SK-N-SH (cell line): ENCODE measurements around the gene STARD10. TPM values are rescaled to one million over a fixed set of nuclear protein-coding genes. Genes with fewer than 3 reads are reported as not detected.

Experiments used
- CTCF ChIA-PET: fragments of 300-600, 350-600 bp; formaldehyde crosslinking; extraction: SDS; loops from one replicate; lab custom pipeline; 2021; lab: Yijun Ruan, JAX
- POLR2A ChIA-PET: fragments of 350-600 bp; sonication (Branson Sonifier 250); formaldehyde crosslinking; extraction: SDS; loops from one replicate; lab custom pipeline; 2020; ENCODE audit warnings: antibody characterized with exemption, inconsistent platforms; lab: Yijun Ruan, JAX
- DNase-seq: peaks from one replicate; pipeline ENCODE4 v3.0.0; 2012
- H2AFZ ChIP-seq: fragments of 200-600 bp; sonication (generic); 2 replicates; pipeline ENCODE4 v1.8.1; 2016; ENCODE audit warnings: antibody characterized with exemption, mild to moderate bottlenecking, low read depth
- H3F3A ChIP-seq: fragments of 200-600 bp; sonication (generic); replicated peaks from 2 replicates; pipeline ENCODE3; 2016; ENCODE audit warnings: antibody characterized with exemption, mild to moderate bottlenecking; ENCODE audit not compliant: insufficient read depth
- H3K27ac ChIP-seq, 2 experiments: fragments of 200-500 bp in 1 of 2; fragments of 200-600 bp in 1 of 2; sonication (Bioruptor generic) in 1 of 2; sonication (generic), shearing (Covaris generic) in 1 of 2; 2 replicates each; pipeline versions ENCODE4 v1.5.1 to v1.6.1; 2014 to 2016; ENCODE audit warnings: low read depth in 2 of 2, inconsistent platforms in 1 of 2, low read length in 1 of 2, mild to moderate bottlenecking in 1 of 2, mixed read lengths in 1 of 2
- H3K27me3 ChIP-seq: fragments of 200-600 bp; sonication (generic), shearing (Covaris generic); 2 replicates; pipeline ENCODE4 v1.6.1; 2016; ENCODE audit warnings: mixed run types; ENCODE audit not compliant: insufficient read depth
- H3K36me3 ChIP-seq, 2 experiments: fragments of 200-500 bp in 1 of 2; fragments of 200-600 bp in 1 of 2; sonication (Bioruptor generic) in 1 of 2; sonication (generic) in 1 of 2; replicated peaks in 1 of 2; 2 replicates each; pipeline versions ENCODE3 to v1.5.1; 2014 to 2016; ENCODE audit warnings: low read length in 1 of 2, mild to moderate bottlenecking in 1 of 2; ENCODE audit not compliant: insufficient read depth in 2 of 2, control insufficient read depth in 1 of 2
- H3K4me1 ChIP-seq, 2 experiments: fragments of 200-500 bp in 1 of 2; fragments of 200-600 bp in 1 of 2; sonication (Bioruptor generic) in 1 of 2; sonication (generic), shearing (Covaris generic) in 1 of 2; 2 replicates each; pipeline versions ENCODE4 v1.5.1 to v1.6.1; 2014 to 2016; ENCODE audit warnings: low read depth in 1 of 2, low read length in 1 of 2, mixed run types in 1 of 2; ENCODE audit not compliant: insufficient read depth in 2 of 2, control insufficient read depth in 1 of 2
- H3K4me2 ChIP-seq: fragments of 200-600 bp; sonication (generic), shearing (Covaris generic); 2 replicates; pipeline ENCODE4 v1.6.1; 2017; ENCODE audit warnings: mixed run types
- H3K4me3 ChIP-seq, 2 experiments: fragments of 200-500 bp in 1 of 2; fragments of 200-600 bp in 1 of 2; sonication (Bioruptor generic) in 1 of 2; sonication (generic), shearing (Covaris generic) in 1 of 2; 2 replicates each; pipeline versions ENCODE4 v1.5.1 to v1.8.1; 2014 to 2016; ENCODE audit warnings: low read depth in 2 of 2, inconsistent platforms in 1 of 2, low read length in 1 of 2, mild to moderate bottlenecking in 1 of 2, mixed read lengths in 1 of 2, moderate library complexity in 1 of 2
- H3K79me2 ChIP-seq: fragments of 200-600 bp; sonication (generic); 2 replicates; pipeline ENCODE4 v1.8.1; 2017; ENCODE audit warnings: mild to moderate bottlenecking; ENCODE audit not compliant: insufficient read depth
- H3K9ac ChIP-seq: fragments of 200-600 bp; sonication (generic); 2 replicates; pipeline ENCODE4 v1.6.1; 2017; ENCODE audit warnings: mixed run types
- H3K9me2 ChIP-seq: fragments of 200-600 bp; sonication (generic); 2 replicates; pipeline ENCODE4 v1.6.1; 2017; ENCODE audit warnings: mixed run types
- H3K9me3 ChIP-seq: fragments of 200-600 bp; sonication (generic); 2 replicates; pipeline ENCODE4 v1.6.1; 2017; ENCODE audit warnings: mixed run types, mild to moderate bottlenecking, moderate library complexity
- H4K20me1 ChIP-seq: fragments of 200-600 bp; sonication (generic); 2 replicates; pipeline ENCODE4 v1.6.1; 2017; ENCODE audit warnings: mild to moderate bottlenecking, mixed run types; ENCODE audit not compliant: insufficient read depth
- CHD2 ChIP-seq: fragments of 150-350 bp; IDR thresholded peaks from 2 replicates; pipeline ENCODE4 v1.6.1; 2018; ENCODE audit warnings: low read length; ENCODE audit not compliant: partially characterized antibody
- ELF1 ChIP-seq: IDR thresholded peaks from 2 replicates; pipeline ENCODE4 v1.4.0; 2012
- EZH2phosphoT487 ChIP-seq: fragments of 200-600 bp; sonication (generic); IDR thresholded peaks from 2 replicates; pipeline ENCODE4 v1.6.1; 2017; ENCODE audit warnings: low read depth, mixed run types, mild to moderate bottlenecking, antibody characterized with exemption, moderate library complexity, borderline replicate concordance
- FOSL2 ChIP-seq: IDR thresholded peaks from 2 replicates; pipeline ENCODE4 v1.4.0; 2012; ENCODE audit warnings: low read depth, mild to moderate bottlenecking, moderate library complexity, borderline replicate concordance
- FOXM1 ChIP-seq: IDR thresholded peaks from 2 replicates; pipeline ENCODE4 v1.4.0; 2012; ENCODE audit warnings: low read depth, mild to moderate bottlenecking
- GATA2 ChIP-seq: sonication (generic); formaldehyde crosslinking; IDR thresholded peaks from 2 replicates; pipeline ENCODE4 v1.5.0; 2020; ENCODE audit warnings: mild to moderate bottlenecking, missing genetic modification reagents
- JUND ChIP-seq: IDR thresholded peaks from 2 replicates; pipeline ENCODE4 v1.4.0; 2012
- MEF2A ChIP-seq: IDR thresholded peaks from 2 replicates; pipeline ENCODE4 v1.4.0; 2012; ENCODE audit warnings: low read depth, borderline replicate concordance
- MXI1 ChIP-seq: IDR thresholded peaks from 2 replicates; pipeline ENCODE4 v1.6.1; 2012; ENCODE audit warnings: mild to moderate bottlenecking, low read depth, low read length, improper control_type of control experiment
- NFIC ChIP-seq: IDR thresholded peaks from 2 replicates; pipeline ENCODE4 v1.4.0; 2012; ENCODE audit warnings: borderline replicate concordance
- NRF1 ChIP-seq: IDR thresholded peaks from 2 replicates; pipeline ENCODE4 v1.6.1; 2012; ENCODE audit warnings: low read depth, mild to moderate bottlenecking, low read length
- RAD21 ChIP-seq: IDR thresholded peaks from 2 replicates; pipeline ENCODE4 v1.6.1; 2012; ENCODE audit warnings: mild to moderate bottlenecking, low read length
- RFX5 ChIP-seq: IDR thresholded peaks from 2 replicates; pipeline ENCODE4 v1.6.1; 2012; ENCODE audit warnings: mild to moderate bottlenecking, improper control_type of control experiment, low read length
- SIN3A ChIP-seq: IDR thresholded peaks from 2 replicates; pipeline ENCODE4 v1.6.1; 2012; ENCODE audit warnings: low read depth, mild to moderate bottlenecking, low read length, moderate library complexity, borderline replicate concordance
- SMC3 ChIP-seq: IDR thresholded peaks from 2 replicates; pipeline ENCODE4 v1.6.1; 2012; ENCODE audit warnings: low read depth, low read length, improper control_type of control experiment
- TEAD4 ChIP-seq: IDR thresholded peaks from 2 replicates; pipeline ENCODE4 v1.4.0; 2012; ENCODE audit warnings: mild to moderate bottlenecking, borderline replicate concordance; ENCODE audit not compliant: insufficient read depth
- USF1 ChIP-seq: IDR thresholded peaks from 2 replicates; pipeline ENCODE4 v1.4.0; 2012; ENCODE audit warnings: low read depth, borderline replicate concordance
- WGBS: methylation state at CpG from one replicate; pipeline ENCODE4 v1.1.6; 2017; ENCODE audit warnings: low lambda C conversion rate; 5-methylcytosine and 5-hydroxymethylcytosine counted together
- polyA plus RNA-seq, 3 experiments: library from polyadenylated mRNA; depleted of rRNA; stranded (reverse); fragments of >200 nt; gene quantifications; 2 replicates each; pipeline ENCODE4 v1.2.3, GENCODE V29; 2012
- TF ChIP-seq, protein P1 (sequence below): fragments of 200-600 bp; sonication (generic); IDR thresholded peaks from 2 replicates; pipeline ENCODE4 v1.6.1; 2017; ENCODE audit warnings: antibody characterized with exemption, mild to moderate bottlenecking, moderate library complexity
- TF ChIP-seq, protein P2 (sequence below): IDR thresholded peaks from 2 replicates; pipeline ENCODE4; 2012

The STARD10 gene
- polyA plus RNA-seq, 1 of the 3 experiments (the other 2 are of a cell fraction) = 47.7 TPM

- ChIA-PET CTCF (interaction anchor here (0.9 to 4.8 kb wide), 6 partner anchors 9 to 356 kb away, joined by 3 to 34 read pairs (median 3); partner anchors contain the start of gene FCHSD2), POLR2A (no interaction called here)
- H3F3A ChIP-seq = no peaks in the 10 kb centered on the region
- 86% methylated on average over 6 of the region's 8 CpGs for WGBS
- H3K9me3 ChIP-seq = no peaks in the 10 kb centered on the region
- peaks cover 9 to 20% of the 10 kb centered on the region in 2 experiments; a peak in 1 of 4 replicates for H3K4me1 ChIP-seq
- no peaks in the 10 kb centered on the region for H3K27me3 ChIP-seq
- no peak overlapping the region for H3K4me3 ChIP-seq
- no peaks in the 10 kb centered on the region for H3K36me3 ChIP-seq
- no peak overlapping the region for H3K4me2 ChIP-seq
- TF ChIP-seq SMC3 (no peak), CHD2 (no peak), RFX5 (no peak), GATA2 (CRISPR knock-in tag) (no peak), RAD21 (no peak), ELF1 (no peak), FOXM1 (no peak), USF1 (no peak), MXI1 (no peak), EZH2phosphoT487 (no peak), MEF2A (no peak), NFIC (no peak), FOSL2 (no peak), SIN3A (no peak), TEAD4 (no peak), NRF1 (no peak), JUND (no peak)
- TF ChIP-seq, protein P1, sequence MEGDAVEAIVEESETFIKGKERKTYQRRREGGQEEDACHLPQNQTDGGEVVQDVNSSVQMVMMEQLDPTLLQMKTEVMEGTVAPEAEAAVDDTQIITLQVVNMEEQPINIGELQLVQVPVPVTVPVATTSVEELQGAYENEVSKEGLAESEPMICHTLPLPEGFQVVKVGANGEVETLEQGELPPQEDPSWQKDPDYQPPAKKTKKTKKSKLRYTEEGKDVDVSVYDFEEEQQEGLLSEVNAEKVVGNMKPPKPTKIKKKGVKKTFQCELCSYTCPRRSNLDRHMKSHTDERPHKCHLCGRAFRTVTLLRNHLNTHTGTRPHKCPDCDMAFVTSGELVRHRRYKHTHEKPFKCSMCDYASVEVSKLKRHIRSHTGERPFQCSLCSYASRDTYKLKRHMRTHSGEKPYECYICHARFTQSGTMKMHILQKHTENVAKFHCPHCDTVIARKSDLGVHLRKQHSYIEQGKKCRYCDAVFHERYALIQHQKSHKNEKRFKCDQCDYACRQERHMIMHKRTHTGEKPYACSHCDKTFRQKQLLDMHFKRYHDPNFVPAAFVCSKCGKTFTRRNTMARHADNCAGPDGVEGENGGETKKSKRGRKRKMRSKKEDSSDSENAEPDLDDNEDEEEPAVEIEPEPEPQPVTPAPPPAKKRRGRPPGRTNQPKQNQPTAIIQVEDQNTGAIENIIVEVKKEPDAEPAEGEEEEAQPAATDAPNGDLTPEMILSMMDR = no peak
- TF ChIP-seq, protein P2, sequence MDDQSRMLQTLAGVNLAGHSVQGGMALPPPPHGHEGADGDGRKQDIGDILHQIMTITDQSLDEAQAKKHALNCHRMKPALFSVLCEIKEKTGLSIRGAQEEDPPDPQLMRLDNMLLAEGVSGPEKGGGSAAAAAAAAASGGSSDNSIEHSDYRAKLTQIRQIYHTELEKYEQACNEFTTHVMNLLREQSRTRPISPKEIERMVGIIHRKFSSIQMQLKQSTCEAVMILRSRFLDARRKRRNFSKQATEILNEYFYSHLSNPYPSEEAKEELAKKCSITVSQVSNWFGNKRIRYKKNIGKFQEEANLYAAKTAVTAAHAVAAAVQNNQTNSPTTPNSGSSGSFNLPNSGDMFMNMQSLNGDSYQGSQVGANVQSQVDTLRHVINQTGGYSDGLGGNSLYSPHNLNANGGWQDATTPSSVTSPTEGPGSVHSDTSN = no peak
- DNase-seq = no peak
- H3K27ac ChIP-seq = no peak overlapping the region
- H3K9me2 ChIP-seq = no peaks in the 10 kb centered on the region
- H2AFZ ChIP-seq = no peak overlapping the region
- H4K20me1 ChIP-seq = no peaks in the 10 kb centered on the region
- H3K9ac ChIP-seq = no peak overlapping the region
- no peaks in the 10 kb centered on the region for H3K79me2 ChIP-seq
These were observed 7.3 kb downstream of the STARD10 start for GRCh38 chr11:72786305-72787215.
